GM12872 (cell line): ENCODE data around the gene TATDN3.

Experiments
- CTCF ChIP-seq: IDR thresholded peaks from 3 replicates; pipeline ENCODE4 v1.5.1; 2011; ENCODE audit warnings: low read depth, mild to moderate bottlenecking, low read length, moderate library complexity; ENCODE audit not compliant: insufficient read depth

Gene TATDN3

GRCh38 chr1:212752934-212753497, 38.7 kb upstream of the TATDN3 start:
- TF ChIP-seq CTCF, result no peak

- no peak for TF ChIP-seq CTCF
Observed at GRCh38 chr1:212753749-212754148, 37.9 kb upstream of the TATDN3 start.

GRCh38 chr1:212754193-212754592, 37.5 kb upstream of the TATDN3 start:
- no peak for TF ChIP-seq CTCF

GRCh38 chr1:212754680-212755079, 37.0 kb upstream of the TATDN3 start:
- no peak for TF ChIP-seq CTCF

GRCh38 chr1:212759683-212760082, 32.0 kb upstream of the TATDN3 start:
- TF ChIP-seq CTCF, result no peak

- peak; percentile 86 for TF ChIP-seq CTCF
Observed at GRCh38 chr1:212760126-212760823, 31.4 kb upstream of the TATDN3 start.

- no peak for TF ChIP-seq CTCF
Observed at GRCh38 chr1:212762234-212762633, 29.5 kb upstream of the TATDN3 start.

GRCh38 chr1:212762839-212763238, 28.9 kb upstream of the TATDN3 start:
- TF ChIP-seq CTCF, result no peak
